Suprapubic skin (tissue), 4 donors: ENCODE results near the gene IL37. TPM values are rescaled to one million over a fixed set of nuclear protein-coding genes. Genes with fewer than 3 reads are reported as not detected.
A peak's percentile ranks its signal among the peaks of the same experiment; 100 is the strongest.

ENCODE experiments used
- DNase-seq, 2 donors: peaks; one replicate each; pipeline ENCODE4 v3.0.0-alpha.2; 2019; ENCODE audit warnings: low spot score in 2 of 2
- H3K27ac ChIP-seq: fragments of 200-600 bp; sonication (generic); one replicate; pipeline ENCODE4 v1.5.1; 2019
- H3K27me3 ChIP-seq: fragments of 200-600 bp; sonication (generic); one replicate; pipeline ENCODE4 v1.5.1; 2019
- H3K36me3 ChIP-seq: fragments of 200-600 bp; sonication (generic); one replicate; pipeline ENCODE4 v1.5.1; 2019
- H3K4me1 ChIP-seq: fragments of 200-600 bp; sonication (generic); one replicate; pipeline ENCODE4 v1.5.1; 2019
- H3K4me3 ChIP-seq: fragments of 200-600 bp; sonication (generic); one replicate; pipeline ENCODE4 v1.5.1; 2019; ENCODE audit warnings: mild to moderate bottlenecking
- H3K9me3 ChIP-seq: fragments of 200-600 bp; sonication (generic); one replicate; pipeline ENCODE4 v1.5.1; 2019
- CTCF ChIP-seq, 2 donors: fragments of 200-600 bp in 1 of 2; fragments of 450-650 bp in 1 of 2; sonication (generic) in 1 of 2; IDR thresholded peaks; one replicate each; pipeline ENCODE4 v1.5.1; 2016 to 2019; ENCODE audit warnings: antibody characterized with exemption in 2 of 2, mild to moderate bottlenecking in 1 of 2, moderate library complexity in 1 of 2
- EP300 ChIP-seq: sonication (generic); formaldehyde crosslinking; IDR thresholded peaks from one replicate; pipeline ENCODE4 v1.6.1; 2017; ENCODE audit warnings: antibody characterized with exemption
- POLR2A ChIP-seq, 2 donors: fragments of 450-650 bp; IDR thresholded peaks; one replicate each; pipeline ENCODE4 v1.6.1; 2017; ENCODE audit warnings: antibody characterized with exemption in 2 of 2, mild to moderate bottlenecking in 2 of 2, moderate library complexity in 2 of 2
- POLR2AphosphoS5 ChIP-seq, 3 donors: sonication (generic); formaldehyde crosslinking; IDR thresholded peaks; one replicate each; pipeline ENCODE4 v1.6.1; 2017; ENCODE audit warnings: antibody characterized with exemption in 3 of 3
- WGBS: methylation state at CpG from one replicate; pipeline ENCODE4 v1.1.5; 2018; 5-methylcytosine and 5-hydroxymethylcytosine counted together
- total RNA-seq, 4 donors: library from RNA; depleted of rRNA; stranded (reverse); fragments of >200 nt; gene quantifications; one replicate each; pipeline ENCODE4 v1.1.0, GENCODE V29; 2016

Gene IL37
- total RNA-seq, 4 donors from 2014 or later = 7.2 to 133 (median 124) TPM

- Histone ChIP-seq H3K27ac (no peak overlapping the region), H3K9me3 (peaks cover 4% of the 10 kb centered on the region), H3K4me1 (no peaks in the 10 kb centered on the region), H3K36me3 (no peaks in the 10 kb centered on the region), H3K4me3 (no peak overlapping the region), H3K27me3 (peaks cover 3% of the 10 kb centered on the region)
- WGBS = 28% methylated on average over 2 of the region's 2 CpGs
- TF ChIP-seq CTCF (IDR thresholded peaks at IDR 0.05) (no peak), EP300 (no peak), POLR2A (IDR thresholded peaks at IDR 0.05) (no peak), POLR2AphosphoS5 (IDR thresholded peaks at IDR 0.05) (no peak)
- no peak for DNase-seq
Measured at GRCh38 chr2:112947374-112947773, 36.4 kb downstream of the IL37 start.

GRCh38 chr2:112949456-112949855, 38.5 kb downstream of the IL37 start:
- no peak for DNase-seq
- no peaks in the 10 kb centered on the region for H3K4me1 ChIP-seq
- H3K9me3 ChIP-seq = peaks cover 4% of the 10 kb centered on the region
- no peak for TF ChIP-seq POLR2AphosphoS5 (IDR thresholded peaks at IDR 0.05)
- H3K4me3 ChIP-seq = no peak overlapping the region
- WGBS = 88% methylated on average over 8 of the region's 8 CpGs
- H3K27ac ChIP-seq = no peak overlapping the region
- H3K27me3 ChIP-seq = no peaks in the 10 kb centered on the region
- H3K36me3 ChIP-seq = no peaks in the 10 kb centered on the region

- no peaks in the 10 kb centered on the region for H3K27me3 ChIP-seq
- H3K4me1 ChIP-seq = no peaks in the 10 kb centered on the region
- WGBS = 79% methylated on average over 7 of the region's 7 CpGs
- no peaks in the 10 kb centered on the region for H3K9me3 ChIP-seq
- H3K27ac ChIP-seq = no peak overlapping the region
- no peak overlapping the region for H3K4me3 ChIP-seq
- DNase-seq = no peak
- H3K36me3 ChIP-seq = no peaks in the 10 kb centered on the region
- no peak for TF ChIP-seq EP300
- no peak for TF ChIP-seq POLR2A (IDR thresholded peaks at IDR 0.05)
- TF ChIP-seq POLR2AphosphoS5 (IDR thresholded peaks at IDR 0.05) = no peak
- TF ChIP-seq CTCF (IDR thresholded peaks at IDR 0.05) = no peak
Measured at GRCh38 chr2:112954364-112954763, 43.4 kb downstream of the IL37 start.

GRCh38 chr2:112957511-112957910, 46.5 kb downstream of the IL37 start:
- 90% methylated on average over 3 of the region's 3 CpGs for WGBS
- H3K4me1 ChIP-seq = no peaks in the 10 kb centered on the region

GRCh38 chr2:112958428-112959108, 47.6 kb downstream of the IL37 start:
- 60% methylated on average over 9 of the region's 9 CpGs for whole genome bisulfite sequencing
- no peaks in the 10 kb centered on the region for H3K27me3 ChIP-seq
- no peaks in the 10 kb centered on the region for H3K9me3 ChIP-seq
- H3K4me1 ChIP-seq = no peaks in the 10 kb centered on the region
- no peak overlapping the region for H3K27ac ChIP-seq
- no peaks in the 10 kb centered on the region for H3K36me3 ChIP-seq
- no peak overlapping the region for H3K4me3 ChIP-seq
- TF ChIP-seq CTCF (IDR thresholded peaks at IDR 0.05) = peak; percentile 7 to 75
- no peak for TF ChIP-seq POLR2AphosphoS5 (IDR thresholded peaks at IDR 0.05)
- no peak for TF ChIP-seq POLR2A (IDR thresholded peaks at IDR 0.05)
- TF ChIP-seq EP300 = no peak
- no peak for DNase-seq

More at GRCh38 chr2:112957511-112957910, 46.5 kb downstream of the IL37 start:
- no peak for DNase-seq
- Histone ChIP-seq H3K4me3 (no peak overlapping the region), H3K9me3 (no peaks in the 10 kb centered on the region), H3K27ac (no peak overlapping the region), H3K36me3 (no peaks in the 10 kb centered on the region), H3K27me3 (no peaks in the 10 kb centered on the region)
- TF ChIP-seq EP300 (no peak), POLR2AphosphoS5 (IDR thresholded peaks at IDR 0.05) (no peak), POLR2A (IDR thresholded peaks at IDR 0.05) (no peak), CTCF (IDR thresholded peaks at IDR 0.05) (no peak)
